ENCODE data around the gene FAM240B. TPM values are rescaled to one million over a fixed set of nuclear protein-coding genes. Genes with fewer than 3 reads are reported as not detected.

Gene FAM240B
- polyA plus RNA-seq, 3 donors = not detected

- Mint-ChIP-seq H3K36me3 (no peaks in the 10 kb centered on the region), H3K4me1 (no peaks in the 10 kb centered on the region), H3K27me3 (ENCODE audit: low read depth in 3 of 3) (peaks cover 2 to 12% (median 3%) of the 10 kb centered on the region in 3 donors), H3K27ac (no peak overlapping the region), H3K9me3 (peaks cover 0 to 4% (median 0%) of the 10 kb centered on the region in 7 donors), H3K4me3 (no peak overlapping the region)
- no peak overlapping the region for H3K27ac ChIP-seq (ENCODE audit: low read depth in 1 of 2, low read length in 2 of 2)
- intact Hi-C loops (cut with micrococcal nuclease) = no loop called here
- no peaks in the 10 kb centered on the region for H3K79me2 ChIP-seq (ENCODE audit: insufficient read depth, low read length)
- no peak overlapping the region for H2AFZ ChIP-seq (ENCODE audit: insufficient read depth, low read depth, low read length, poor library complexity, severe bottlenecking)
- H3K4me3 ChIP-seq (replicated peaks in 1 of 3; ENCODE audit: low read depth in 2 of 3, low read length in 3 of 3) = no peak overlapping the region
- DNase-seq = peak in 2 of 3 donors; percentile 3 to 40
- WGBS (ENCODE audit: insufficient coverage) = 77% methylated on average over 2 of the region's 5 CpGs
- H3K9me3 ChIP-seq (replicated peaks in 1 of 2; ENCODE audit: control insufficient read depth in 1 of 2, insufficient read depth in 1 of 2, low read length in 2 of 2) = no peaks in the 10 kb centered on the region
- H3K36me3 ChIP-seq (replicated peaks in 1 of 2; ENCODE audit: control insufficient read depth in 1 of 2, insufficient read depth in 2 of 2, low read length in 2 of 2) = no peaks in the 10 kb centered on the region
- no peaks in the 10 kb centered on the region for H4K20me1 ChIP-seq (ENCODE audit: insufficient read depth, low read length)
- no peak for TF ChIP-seq CTCF (IDR thresholded peaks at IDR 0.05)
- no peak overlapping the region for H3K4me2 ChIP-seq (replicated peaks; ENCODE audit: extremely low read depth, low read length, poor library complexity, severe bottlenecking)
- H3K9ac ChIP-seq (ENCODE audit: insufficient read depth, low read length, poor library complexity, severe bottlenecking) = no peak overlapping the region
- H3K4me1 ChIP-seq (ENCODE audit: control insufficient read depth in 1 of 2, insufficient read depth in 2 of 2, low read length in 2 of 2) = no peaks in the 10 kb centered on the region
- no peaks in the 10 kb centered on the region for H3K27me3 ChIP-seq (ENCODE audit: control insufficient read depth in 2 of 2, insufficient read depth in 2 of 2, low read length in 2 of 2)
Measured at GRCh38 chr9:38713426-38713825, 6.5 kb downstream of the FAM240B start.

DNA sequence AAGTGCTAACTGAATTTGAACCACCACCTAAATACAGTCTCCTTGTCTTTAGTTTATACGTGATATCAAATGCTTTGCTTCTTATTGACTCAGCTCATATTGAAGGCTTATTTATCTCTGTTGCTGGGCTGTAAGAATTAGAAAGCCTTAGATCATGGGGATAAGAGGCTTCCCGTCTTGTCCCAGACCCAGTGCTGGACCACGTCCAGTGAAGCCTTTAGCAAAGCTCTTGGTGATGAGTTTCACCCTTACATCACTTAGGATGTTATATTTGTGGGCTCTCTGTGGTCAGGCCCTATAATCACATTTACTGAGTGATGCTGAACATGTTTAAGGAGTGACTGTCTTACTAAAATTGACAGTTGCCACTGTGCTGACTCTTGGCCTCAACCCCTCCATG lies 11.2 kb downstream of the FAM240B start:
- Mint-ChIP-seq H3K9me3 (peaks cover 0 to 1% (median 0%) of the 10 kb centered on the region in 7 donors), H3K4me3 (no peak overlapping the region), H3K4me1 (no peaks in the 10 kb centered on the region), H3K36me3 (no peaks in the 10 kb centered on the region), H3K27me3 (ENCODE audit: low read depth in 3 of 3) (peaks cover 4 to 18% (median 4%) of the 10 kb centered on the region in 3 donors), H3K27ac (peak overlapping the region in 1 of 7 donors; percentile 16)
- no peak for TF ChIP-seq CTCF (IDR thresholded peaks at IDR 0.05)
- Histone ChIP-seq H3K4me2 (replicated peaks; ENCODE audit: extremely low read depth, low read length, poor library complexity, severe bottlenecking) (no peak overlapping the region), H3K79me2 (ENCODE audit: insufficient read depth, low read length) (no peaks in the 10 kb centered on the region), H3K36me3 (replicated peaks in 1 of 2; ENCODE audit: control insufficient read depth in 1 of 2, insufficient read depth in 2 of 2, low read length in 2 of 2) (no peaks in the 10 kb centered on the region), H4K20me1 (ENCODE audit: insufficient read depth, low read length) (no peaks in the 10 kb centered on the region), H2AFZ (ENCODE audit: insufficient read depth, low read depth, low read length, poor library complexity, severe bottlenecking) (no peak overlapping the region), H3K27me3 (ENCODE audit: control insufficient read depth in 2 of 2, insufficient read depth in 2 of 2, low read length in 2 of 2) (no peaks in the 10 kb centered on the region), H3K9ac (ENCODE audit: insufficient read depth, low read length, poor library complexity, severe bottlenecking) (no peak overlapping the region), H3K4me3 (replicated peaks in 1 of 3; ENCODE audit: low read depth in 2 of 3, low read length in 3 of 3) (no peak overlapping the region), H3K9me3 (replicated peaks in 1 of 2; ENCODE audit: control insufficient read depth in 1 of 2, insufficient read depth in 1 of 2, low read length in 2 of 2) (no peaks in the 10 kb centered on the region), H3K4me1 (ENCODE audit: control insufficient read depth in 1 of 2, insufficient read depth in 2 of 2, low read length in 2 of 2) (no peaks in the 10 kb centered on the region), H3K27ac (ENCODE audit: low read depth in 1 of 2, low read length in 2 of 2) (no peak overlapping the region)
- WGBS (ENCODE audit: insufficient coverage) = no CpG with 5 or more reads among the region's 3 CpGs
- no peak for DNase-seq
- intact Hi-C loops (cut with micrococcal nuclease) = no loop called here
